ENCODE data around the gene IL1R2. TPM values are rescaled to one million over a fixed set of nuclear protein-coding genes. Genes with fewer than 3 reads are reported as not detected.
A peak's percentile ranks its signal among the peaks of the same experiment; 100 is the strongest.

IL1R2 gene
- total RNA-seq, 4 donors from 2014 or later: 2.9 to 8.2 (median 4.9) TPM

DNA sequence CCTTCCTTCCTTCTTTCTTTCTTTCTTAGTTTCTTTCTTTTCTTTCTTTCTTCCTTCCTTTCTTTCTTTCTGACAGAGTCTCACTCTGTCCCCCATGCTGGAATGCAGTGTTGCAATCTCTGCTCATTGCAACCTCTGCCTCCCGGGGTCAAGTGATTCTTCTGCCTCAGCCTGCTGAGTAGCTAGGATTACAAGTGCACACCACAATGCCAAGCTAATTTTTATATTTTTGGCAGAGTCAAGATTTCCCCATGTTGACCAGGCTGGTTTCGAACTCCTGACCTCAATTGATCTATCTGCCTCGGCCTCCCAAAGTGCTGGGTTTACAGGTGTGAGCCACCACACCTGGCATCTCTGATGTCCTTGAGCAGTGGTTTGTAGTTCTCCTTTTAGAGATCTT, 48.5 kb downstream of the IL1R2 start:
- no peaks in the 10 kb centered on the region for H3K36me3 ChIP-seq
- no peak overlapping the region for H3K27ac ChIP-seq
- no peak for DNase-seq
- intact Hi-C loops (cut with DNase I; ENCODE audit: low total_unique reads): no loop called here
- H3K4me3 ChIP-seq: no peak overlapping the region
- H3K4me1 ChIP-seq: peaks cover 0 to 5% of the 10 kb centered on the region in 2 donors
- TF ChIP-seq, protein P1, sequence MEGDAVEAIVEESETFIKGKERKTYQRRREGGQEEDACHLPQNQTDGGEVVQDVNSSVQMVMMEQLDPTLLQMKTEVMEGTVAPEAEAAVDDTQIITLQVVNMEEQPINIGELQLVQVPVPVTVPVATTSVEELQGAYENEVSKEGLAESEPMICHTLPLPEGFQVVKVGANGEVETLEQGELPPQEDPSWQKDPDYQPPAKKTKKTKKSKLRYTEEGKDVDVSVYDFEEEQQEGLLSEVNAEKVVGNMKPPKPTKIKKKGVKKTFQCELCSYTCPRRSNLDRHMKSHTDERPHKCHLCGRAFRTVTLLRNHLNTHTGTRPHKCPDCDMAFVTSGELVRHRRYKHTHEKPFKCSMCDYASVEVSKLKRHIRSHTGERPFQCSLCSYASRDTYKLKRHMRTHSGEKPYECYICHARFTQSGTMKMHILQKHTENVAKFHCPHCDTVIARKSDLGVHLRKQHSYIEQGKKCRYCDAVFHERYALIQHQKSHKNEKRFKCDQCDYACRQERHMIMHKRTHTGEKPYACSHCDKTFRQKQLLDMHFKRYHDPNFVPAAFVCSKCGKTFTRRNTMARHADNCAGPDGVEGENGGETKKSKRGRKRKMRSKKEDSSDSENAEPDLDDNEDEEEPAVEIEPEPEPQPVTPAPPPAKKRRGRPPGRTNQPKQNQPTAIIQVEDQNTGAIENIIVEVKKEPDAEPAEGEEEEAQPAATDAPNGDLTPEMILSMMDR (IDR thresholded peaks at IDR 0.05): no peak
- TF ChIP-seq POLR2A (IDR thresholded peaks at IDR 0.05): no peak
- no peaks in the 10 kb centered on the region for H3K27me3 ChIP-seq
- H3K9me3 ChIP-seq: no peaks in the 10 kb centered on the region

DNA sequence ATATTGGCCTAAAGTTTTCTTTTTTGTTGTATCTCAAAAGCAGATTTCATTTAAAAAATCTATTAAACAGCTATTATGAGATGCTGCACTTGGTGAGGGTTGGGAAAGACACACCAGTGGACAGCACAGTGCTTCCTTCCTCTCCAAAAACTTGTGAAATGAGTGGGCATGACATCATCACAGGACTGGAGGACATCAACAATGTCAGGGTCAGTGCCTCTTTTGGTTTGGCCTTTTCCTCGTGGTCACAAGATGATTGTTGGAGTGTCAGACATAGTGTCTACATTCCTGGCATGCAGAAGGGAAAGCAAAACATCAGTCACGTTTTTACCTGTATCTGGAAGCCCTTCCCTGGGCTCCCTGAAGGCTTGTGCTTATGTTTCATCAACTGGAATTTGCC, 49.6 kb downstream of the IL1R2 start:
- no peak for TF ChIP-seq POLR2A (IDR thresholded peaks at IDR 0.05)
- TF ChIP-seq, protein P1 (IDR thresholded peaks at IDR 0.05): no peak
- Histone ChIP-seq H3K4me1 (peaks cover 0 to 5% of the 10 kb centered on the region in 2 donors), H3K27ac (no peak overlapping the region), H3K4me3 (no peak overlapping the region), H3K36me3 (no peaks in the 10 kb centered on the region), H3K27me3 (no peaks in the 10 kb centered on the region), H3K9me3 (no peaks in the 10 kb centered on the region)
- no peak for DNase-seq
- intact Hi-C loops (cut with DNase I; ENCODE audit: low total_unique reads): no loop called here

DNA sequence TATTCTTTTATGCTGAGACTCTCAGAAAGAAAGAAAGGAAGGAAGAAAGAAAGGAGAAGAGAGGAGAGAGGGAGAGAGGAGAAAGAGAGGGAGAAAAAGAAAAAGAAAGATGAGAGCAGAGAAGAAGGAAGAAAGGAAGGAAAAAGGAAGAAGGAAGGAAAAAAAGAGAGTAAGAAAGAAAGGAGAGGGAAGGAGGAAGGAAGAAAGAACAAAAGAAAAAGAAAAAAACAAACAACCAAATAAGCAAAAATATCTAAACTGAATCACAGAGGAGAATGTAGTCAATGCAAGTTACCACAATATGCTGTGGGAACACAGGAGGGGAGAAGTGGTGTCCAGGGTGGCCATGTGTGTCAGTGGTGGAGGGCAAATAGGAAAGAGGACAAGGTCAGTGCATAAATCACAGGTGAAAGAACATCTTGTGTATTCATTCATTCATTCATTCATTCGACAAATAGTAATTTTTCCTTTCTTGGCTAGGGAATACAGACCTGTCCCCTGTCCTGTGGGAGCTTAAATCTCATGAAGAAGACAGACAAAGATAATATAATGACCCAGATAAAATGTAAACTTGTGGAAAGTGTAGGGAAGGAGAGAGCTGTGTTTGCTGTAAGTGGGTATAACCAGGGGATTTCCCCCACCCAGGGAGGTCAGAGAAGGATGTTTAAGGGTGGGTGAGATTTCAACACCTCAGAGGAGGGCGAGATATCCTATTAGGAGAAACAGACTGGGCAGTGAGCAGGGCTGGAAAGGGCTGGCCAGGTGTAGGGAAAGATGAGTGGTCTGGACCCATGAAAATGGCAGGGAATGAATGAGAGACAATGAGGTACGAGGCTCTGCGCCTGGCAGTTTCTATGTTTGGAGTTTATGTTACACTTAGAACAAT, 50.7 kb downstream of the IL1R2 start:
- TF ChIP-seq POLR2A (IDR thresholded peaks at IDR 0.05): no peak
- TF ChIP-seq, protein P1 (IDR thresholded peaks at IDR 0.05): no peak
- H3K36me3 ChIP-seq: no peaks in the 10 kb centered on the region
- H3K4me3 ChIP-seq: no peak overlapping the region
- peaks cover 0 to 5% of the 10 kb centered on the region in 2 donors for H3K4me1 ChIP-seq
- peak in 1 of 2 donors; percentile 0 for DNase-seq
- no peaks in the 10 kb centered on the region for H3K27me3 ChIP-seq
- no peaks in the 10 kb centered on the region for H3K9me3 ChIP-seq
- intact Hi-C loops (cut with DNase I; ENCODE audit: low total_unique reads): no loop called here
- H3K27ac ChIP-seq: no peak overlapping the region

DNA sequence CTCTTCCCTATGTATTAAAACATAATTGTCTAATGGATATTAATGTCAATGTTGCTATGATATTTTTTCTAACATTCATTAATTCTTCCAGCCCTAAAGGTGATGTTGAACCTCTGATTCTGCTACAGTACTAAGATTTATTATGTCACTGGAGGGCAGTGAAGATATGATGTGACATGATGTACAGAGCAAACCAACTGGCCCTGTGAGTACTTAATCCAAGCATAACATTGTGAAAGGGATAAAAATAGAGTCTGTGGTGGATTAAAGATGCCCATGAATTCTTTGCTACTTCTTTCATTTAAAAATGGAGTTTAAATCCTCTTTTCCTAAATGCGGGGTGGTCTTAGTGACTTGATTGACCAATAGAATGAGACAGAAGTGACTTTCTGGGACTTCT, 51.8 kb downstream of the IL1R2 start:
- Histone ChIP-seq H3K27me3 (no peaks in the 10 kb centered on the region), H3K4me3 (no peak overlapping the region), H3K9me3 (no peaks in the 10 kb centered on the region), H3K4me1 (no peaks in the 10 kb centered on the region), H3K36me3 (no peaks in the 10 kb centered on the region), H3K27ac (no peak overlapping the region)
- no peak for DNase-seq
- TF ChIP-seq, protein P1 (IDR thresholded peaks at IDR 0.05): no peak
- no peak for TF ChIP-seq POLR2A (IDR thresholded peaks at IDR 0.05)
- intact Hi-C loops (cut with DNase I; ENCODE audit: low total_unique reads): no loop called here

DNA sequence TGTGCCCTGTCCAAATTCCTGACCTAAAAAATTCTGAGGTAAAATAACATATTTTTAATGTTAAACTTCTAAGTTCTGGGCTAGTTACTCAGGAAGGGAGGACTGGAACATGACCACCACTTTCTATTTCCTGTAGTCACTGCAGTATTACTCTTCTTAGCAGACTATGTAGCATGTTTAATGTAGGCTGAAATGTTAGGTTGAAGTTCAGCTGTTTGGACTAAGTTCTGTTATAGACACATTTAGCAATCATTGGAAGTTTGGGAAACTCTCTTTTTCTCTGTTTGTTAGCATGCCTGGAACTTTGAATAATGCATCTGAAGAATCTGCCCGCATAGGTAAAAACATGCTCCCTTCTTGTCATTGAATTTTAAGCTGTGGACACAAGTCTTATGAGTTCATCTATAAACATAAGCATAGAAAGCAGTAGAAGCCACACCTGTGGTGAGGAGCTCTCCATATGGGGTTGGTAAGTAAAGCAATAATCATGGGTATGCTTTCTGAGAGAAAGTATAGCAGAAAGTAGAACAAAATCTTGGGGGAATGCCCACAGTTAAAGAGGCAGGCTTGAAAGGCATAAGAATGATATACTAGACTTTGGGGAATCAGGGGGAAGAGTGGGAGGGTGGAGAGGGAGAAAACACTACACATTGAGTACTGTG, 52.6 kb downstream of the IL1R2 start:
- DNase-seq: peak in 1 of 2 donors; percentile 0
- Histone ChIP-seq H3K27ac (no peak overlapping the region), H3K9me3 (no peaks in the 10 kb centered on the region), H3K4me1 (no peaks in the 10 kb centered on the region), H3K27me3 (no peaks in the 10 kb centered on the region), H3K4me3 (no peak overlapping the region), H3K36me3 (no peaks in the 10 kb centered on the region)
- TF ChIP-seq, protein P1 (IDR thresholded peaks at IDR 0.05): no peak
- no peak for TF ChIP-seq POLR2A (IDR thresholded peaks at IDR 0.05)
- intact Hi-C loops (cut with DNase I; ENCODE audit: low total_unique reads): no loop called here
